Colonic mucosa (tissue), 4 donors: ENCODE measurements around the gene SAMD4A. TPM values are rescaled to one million over a fixed set of nuclear protein-coding genes. Genes with fewer than 3 reads are reported as not detected.

ENCODE experiments used
- DNase-seq: peaks from one replicate; pipeline ENCODE4 v3.0.0-alpha.2; 2020
- H3K27ac ChIP-seq: fragments of 200-600 bp; one replicate; pipeline ENCODE4 v1.8.0; 2021
- H3K27me3 ChIP-seq: fragments of 200-600 bp; one replicate; pipeline ENCODE4 v1.8.0; 2021
- H3K36me3 ChIP-seq: fragments of 200-600 bp; one replicate; pipeline ENCODE4 v1.8.0; 2021
- H3K4me1 ChIP-seq: fragments of 200-600 bp; one replicate; pipeline ENCODE4 v1.8.0; 2021; ENCODE audit warnings: mild to moderate bottlenecking
- H3K4me3 ChIP-seq: fragments of 200-600 bp; one replicate; pipeline ENCODE4 v1.8.0; 2021
- H3K9ac ChIP-seq, 2 donors: one replicate each; pipeline ENCODE4 v1.7.0; 2013; ENCODE audit warnings: control low read depth in 2 of 2, low read depth in 2 of 2, low read length in 2 of 2
- H3K9me3 ChIP-seq: fragments of 200-600 bp; one replicate; pipeline ENCODE4 v1.8.0; 2021
- intact Hi-C: fragments of 100-400 bp; cut with DNase I; formaldehyde crosslinking; loops from one replicate; pipeline ENCODE4 v1.14.1; 2022
- total RNA-seq, 2 donors: library from RNA; stranded (reverse); fragmentation: NEBNext Ultra II Directional in 1 of 2; extraction: Animal tissue kit (Norgen Biotek cat#: 25700) in 1 of 2; gene quantifications; one replicate each; pipeline ENCODE4 v1.2.1, GENCODE V29; 2021
- TF ChIP-seq, protein P1 (sequence below): fragments of 200-600 bp; IDR thresholded peaks from one replicate; pipeline ENCODE4 v1.8.0; 2022; ENCODE audit warnings: antibody characterized with exemption, mild to moderate bottlenecking
- donor health status: healthy.
- donor health status: DM: no; HTN: no; CAD: no.
- donor health status: DM: no; HTN: no; CAD: no.

SAMD4A gene
- total RNA-seq, 2 donors from 2014 or later = 5.6 to 31.3 TPM

DNA sequence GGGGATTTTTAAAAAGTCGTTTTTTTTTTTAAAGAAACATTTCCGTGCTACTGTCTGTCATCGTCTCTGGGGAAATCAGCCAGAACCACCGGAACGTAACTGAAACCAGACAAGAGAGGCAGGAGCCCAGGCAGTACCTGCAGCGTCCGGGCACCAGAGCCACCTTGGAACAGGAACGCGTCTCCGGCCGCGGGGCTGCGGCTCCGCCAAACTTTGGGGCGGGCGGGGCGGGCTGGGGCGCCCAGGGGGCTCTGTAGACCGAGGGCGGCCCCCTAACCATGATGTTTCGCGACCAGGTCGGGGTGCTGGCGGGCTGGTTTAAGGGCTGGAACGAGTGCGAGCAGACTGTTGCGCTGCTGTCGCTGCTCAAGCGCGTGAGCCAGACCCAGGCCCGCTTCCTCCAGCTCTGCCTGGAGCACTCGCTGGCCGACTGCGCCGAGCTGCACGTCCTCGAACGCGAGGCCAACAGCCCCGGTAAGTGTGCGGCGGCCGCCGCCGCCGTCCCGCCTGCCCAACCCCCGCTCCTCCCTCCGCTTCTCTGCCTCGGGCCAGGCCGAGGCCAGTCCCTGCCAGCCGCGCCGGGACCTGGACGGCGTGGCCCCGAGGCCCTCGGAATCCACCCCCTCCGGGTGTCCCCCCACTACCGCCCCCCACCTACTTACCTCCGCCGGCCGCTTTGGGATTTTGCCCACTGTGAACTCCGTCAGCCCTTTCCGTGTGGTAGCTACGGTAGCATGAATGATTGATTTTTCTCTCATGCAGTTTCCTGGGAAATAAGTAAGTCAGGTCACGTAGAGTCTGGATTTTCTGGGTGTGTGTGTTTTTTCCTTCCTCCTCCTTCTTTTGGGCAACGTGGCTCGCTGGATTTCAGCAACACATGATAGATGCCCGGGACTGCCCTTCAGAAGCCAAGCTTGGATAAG is 972 bp downstream of the SAMD4A start:
- H3K4me1 ChIP-seq = peaks cover 5% of the 10 kb centered on the region

DNA sequence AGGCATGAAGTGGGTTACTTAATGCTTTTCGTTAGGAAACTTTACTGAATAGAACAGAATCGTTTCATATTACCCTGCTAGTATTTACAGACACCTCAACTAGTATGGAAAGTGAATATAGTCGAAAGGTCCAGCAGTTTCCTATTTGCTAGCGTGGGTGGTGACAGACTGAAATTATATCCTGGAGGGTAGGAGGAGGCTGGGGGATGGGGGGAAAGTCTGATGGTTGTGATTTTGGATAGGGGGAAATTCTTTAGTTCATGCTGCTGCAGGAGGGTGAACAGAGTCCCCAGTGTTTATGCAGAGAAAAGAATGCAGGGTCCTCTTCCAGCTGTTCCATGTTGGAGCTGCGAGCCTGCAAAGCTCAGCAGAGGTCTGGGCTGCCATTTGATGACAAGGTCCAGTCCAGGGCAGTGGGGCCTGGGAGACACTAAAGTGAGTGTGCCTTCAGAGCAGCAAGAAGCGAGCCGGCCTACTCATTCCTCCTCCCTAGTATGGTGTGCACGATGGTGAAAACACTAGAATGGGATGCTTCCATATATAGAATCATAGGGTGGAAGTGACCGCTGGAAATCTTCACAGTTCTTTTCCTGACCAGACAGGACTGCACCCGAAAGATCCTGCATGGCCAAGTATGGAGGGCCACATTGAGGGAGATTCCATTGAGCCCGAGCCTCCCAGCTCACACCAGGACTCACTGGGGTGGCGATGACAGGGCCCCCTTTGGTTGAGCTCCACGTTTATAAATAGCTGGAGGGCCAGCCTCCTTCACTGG is 2.1 kb downstream of the SAMD4A start:
- H3K4me3 ChIP-seq = peak overlapping the region; percentile 60
- H3K36me3 ChIP-seq = no peaks in the 10 kb centered on the region
- peak overlapping the region in 1 of 2 donors; percentile 8 for H3K9ac ChIP-seq
- H3K27ac ChIP-seq = peak overlapping the region; percentile 99
- H3K9me3 ChIP-seq = no peaks in the 10 kb centered on the region
- peak; percentile 22 for DNase-seq
- H3K4me1 ChIP-seq = peaks cover 5% of the 10 kb centered on the region
- intact Hi-C loops = loop anchor here (10.0 kb wide), 2 partner anchors 236 to 336 kb away; partner anchors contain the start of gene GCH1
- no peaks in the 10 kb centered on the region for H3K27me3 ChIP-seq
- TF ChIP-seq, protein P1, sequence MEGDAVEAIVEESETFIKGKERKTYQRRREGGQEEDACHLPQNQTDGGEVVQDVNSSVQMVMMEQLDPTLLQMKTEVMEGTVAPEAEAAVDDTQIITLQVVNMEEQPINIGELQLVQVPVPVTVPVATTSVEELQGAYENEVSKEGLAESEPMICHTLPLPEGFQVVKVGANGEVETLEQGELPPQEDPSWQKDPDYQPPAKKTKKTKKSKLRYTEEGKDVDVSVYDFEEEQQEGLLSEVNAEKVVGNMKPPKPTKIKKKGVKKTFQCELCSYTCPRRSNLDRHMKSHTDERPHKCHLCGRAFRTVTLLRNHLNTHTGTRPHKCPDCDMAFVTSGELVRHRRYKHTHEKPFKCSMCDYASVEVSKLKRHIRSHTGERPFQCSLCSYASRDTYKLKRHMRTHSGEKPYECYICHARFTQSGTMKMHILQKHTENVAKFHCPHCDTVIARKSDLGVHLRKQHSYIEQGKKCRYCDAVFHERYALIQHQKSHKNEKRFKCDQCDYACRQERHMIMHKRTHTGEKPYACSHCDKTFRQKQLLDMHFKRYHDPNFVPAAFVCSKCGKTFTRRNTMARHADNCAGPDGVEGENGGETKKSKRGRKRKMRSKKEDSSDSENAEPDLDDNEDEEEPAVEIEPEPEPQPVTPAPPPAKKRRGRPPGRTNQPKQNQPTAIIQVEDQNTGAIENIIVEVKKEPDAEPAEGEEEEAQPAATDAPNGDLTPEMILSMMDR = no peak

More for the DNA sequence above, 972 bp downstream of the SAMD4A start:
- TF ChIP-seq, protein P1 = no peak
- H3K4me3 ChIP-seq = peak overlapping the region; percentile 60
- H3K36me3 ChIP-seq = no peaks in the 10 kb centered on the region
- DNase-seq = peak; percentile 51
- intact Hi-C loops = loop anchor here (10.0 kb wide), 2 partner anchors 237 to 337 kb away; partner anchors contain the start of gene GCH1
- H3K9ac ChIP-seq = peak overlapping the region; percentile 69 to 98
- H3K27me3 ChIP-seq = no peaks in the 10 kb centered on the region
- no peaks in the 10 kb centered on the region for H3K9me3 ChIP-seq
- peak overlapping the region; percentile 99 for H3K27ac ChIP-seq

DNA sequence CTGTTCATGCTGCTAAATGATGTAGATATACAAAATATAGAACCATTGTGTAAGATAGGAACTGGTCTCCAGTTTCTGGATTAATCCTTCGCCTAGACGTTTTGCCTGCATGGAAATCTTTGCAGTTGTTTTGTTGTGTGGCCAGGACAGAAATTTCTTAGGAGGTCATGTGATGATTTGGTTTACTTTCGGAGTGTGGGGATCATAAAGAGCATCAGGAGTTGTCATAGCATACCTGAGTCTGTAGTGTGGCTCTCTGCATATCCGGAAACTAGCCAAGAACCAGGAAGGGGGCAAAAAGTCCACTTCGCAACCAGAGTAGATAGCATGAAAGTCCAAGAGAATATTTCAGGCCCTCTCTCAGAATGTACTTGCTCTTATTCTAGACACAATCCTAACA is 3.1 kb downstream of the SAMD4A start:
- H3K27me3 ChIP-seq = no peaks in the 10 kb centered on the region
- TF ChIP-seq, protein P1 = no peak
- H3K9me3 ChIP-seq = no peaks in the 10 kb centered on the region
- H3K4me3 ChIP-seq = no peak overlapping the region
- H3K4me1 ChIP-seq = no peaks in the 10 kb centered on the region
- H3K9ac ChIP-seq = no peak overlapping the region
- DNase-seq = no peak
- H3K36me3 ChIP-seq = no peaks in the 10 kb centered on the region
- intact Hi-C loops = no loop called here
- H3K27ac ChIP-seq = peak overlapping the region; percentile 5

DNA sequence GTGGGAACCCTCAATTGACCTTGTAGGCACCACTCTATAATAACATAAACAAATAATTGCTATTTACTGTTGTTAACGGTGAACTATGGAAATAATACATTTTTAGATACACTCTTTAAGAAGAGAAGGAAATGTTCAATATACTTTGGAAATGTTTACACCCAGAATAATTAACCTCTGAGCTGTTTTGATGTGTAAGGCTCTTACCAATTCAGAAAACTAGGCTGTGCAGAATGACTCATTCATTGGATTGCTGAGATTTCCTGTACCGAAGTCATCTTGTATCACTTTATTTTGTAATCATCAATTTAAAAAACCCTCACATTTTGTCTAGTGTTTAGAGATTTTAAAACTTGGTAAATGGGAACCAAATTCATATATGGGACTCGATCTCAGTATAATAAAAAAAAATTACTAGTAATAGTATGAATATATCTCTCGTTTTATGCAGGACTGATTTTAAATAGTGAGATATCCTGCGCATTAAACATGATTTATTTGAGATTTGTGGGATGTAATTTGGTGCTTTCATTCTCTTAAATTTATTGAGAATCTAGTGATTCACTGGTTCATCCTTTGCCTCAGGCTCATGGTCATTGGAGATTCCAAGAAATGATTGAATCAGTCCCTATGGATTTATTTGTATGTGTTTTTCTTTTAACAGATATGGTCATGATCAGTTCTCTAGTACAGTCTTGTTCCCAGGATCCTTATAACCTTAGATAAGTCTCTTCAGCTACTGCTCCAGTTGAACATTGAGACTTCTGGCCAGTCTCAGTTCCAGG is 3.9 kb downstream of the SAMD4A start:
- Histone ChIP-seq H3K4me1 (no peaks in the 10 kb centered on the region), H3K4me3 (no peak overlapping the region), H3K27ac (peak overlapping the region; percentile 5), H3K9ac (no peak overlapping the region), H3K27me3 (no peaks in the 10 kb centered on the region), H3K9me3 (no peaks in the 10 kb centered on the region), H3K36me3 (no peaks in the 10 kb centered on the region)
- intact Hi-C loops = no loop called here
- no peak for DNase-seq
- TF ChIP-seq, protein P1 = no peak

DNA sequence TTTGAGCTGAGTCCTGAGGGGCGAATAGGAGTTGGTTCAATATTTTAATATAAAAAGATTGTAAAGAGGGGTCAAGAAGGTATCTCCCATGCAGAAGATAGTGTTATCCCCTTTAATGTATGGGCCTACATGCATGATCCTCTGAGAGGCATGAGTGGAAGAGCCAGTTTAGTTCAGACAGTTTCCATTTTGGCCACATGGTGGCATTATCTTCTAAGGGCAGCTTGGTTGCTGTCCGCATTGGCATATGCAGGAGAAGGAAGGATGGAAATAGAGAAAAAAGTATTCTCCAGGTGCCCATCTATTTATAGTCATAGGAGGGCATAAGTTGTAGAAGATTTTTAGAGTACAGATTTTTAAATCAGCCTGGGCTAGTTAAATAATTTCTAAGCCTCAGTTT is 5.4 kb downstream of the SAMD4A start:
- Histone ChIP-seq H3K27ac (no peak overlapping the region), H3K9ac (no peak overlapping the region), H3K4me1 (no peaks in the 10 kb centered on the region), H3K36me3 (no peaks in the 10 kb centered on the region), H3K4me3 (no peak overlapping the region), H3K9me3 (no peaks in the 10 kb centered on the region), H3K27me3 (no peaks in the 10 kb centered on the region)
- TF ChIP-seq, protein P1 = no peak
- intact Hi-C loops = no loop called here
- DNase-seq = peak; percentile 28
